NK-92 (cell line): Measurements from ENCODE around the gene CHERP.
"Not testable (repeated sequence)": the region's sequence is repeated elsewhere in the genome, so short reads cannot be mapped to it uniquely, and the experiment has no call there.

Experiments
- DNase-seq: peaks from one replicate; lab custom pipeline; 2025; ENCODE audit not compliant: unreplicated experiment; lab: John Stamatoyannopoulos, UW

Gene CHERP

GRCh38 chr19:16477311-16477710 lies 64.9 kb downstream of the CHERP start:
- no peak for DNase-seq

GRCh38 chr19:16476401-16476800 lies 65.8 kb downstream of the CHERP start:
- no peak for DNase-seq

- DNase-seq, result no peak
Measured at GRCh38 chr19:16473875-16474392, 68.3 kb downstream of the CHERP start.

GRCh38 chr19:16472992-16473391 lies 69.2 kb downstream of the CHERP start:
- no peak for DNase-seq

- DNase-seq, result not testable (repeated sequence)
Measured at GRCh38 chr19:16472559-16472899, 69.7 kb downstream of the CHERP start.

- DNase-seq, result no peak
Measured at GRCh38 chr19:16470911-16471811, 71.1 kb downstream of the CHERP start.

GRCh38 chr19:16470541-16470910 lies 71.7 kb downstream of the CHERP start:
- DNase-seq, result no peak
